HuH-7 (cell line): ENCODE measurements around the gene FASTKD2.
"Not testable (repeated sequence)": the region's sequence is repeated elsewhere in the genome, so short reads cannot be mapped to it uniquely, and the experiment has no call there.

Experiments
- DNase-seq: peaks from one replicate; pipeline ENCODE4 v3.0.0; 2011; ENCODE audit warnings: low spot score

Gene FASTKD2

GRCh38 chr2:206792645-206793044 lies 27.2 kb downstream of the FASTKD2 start:
- DNase-seq: no peak

- DNase-seq: no peak
Measured at GRCh38 chr2:206797376-206797775, 32.0 kb downstream of the FASTKD2 start.

- no peak for DNase-seq
Measured at GRCh38 chr2:206798000-206798399, 32.6 kb downstream of the FASTKD2 start.

GRCh38 chr2:206799083-206799482 lies 33.7 kb downstream of the FASTKD2 start:
- DNase-seq: no peak

- peak; percentile 34 for DNase-seq
Measured at GRCh38 chr2:206800506-206801417, 35.4 kb downstream of the FASTKD2 start.

GRCh38 chr2:206801418-206802189 lies 36.2 kb downstream of the FASTKD2 start:
- no peak for DNase-seq

GRCh38 chr2:206802654-206803514 lies 37.5 kb downstream of the FASTKD2 start:
- DNase-seq: no peak

- no peak for DNase-seq
Measured at GRCh38 chr2:206804326-206804725, 38.9 kb downstream of the FASTKD2 start.

GRCh38 chr2:206805887-206806607 lies 40.6 kb downstream of the FASTKD2 start:
- DNase-seq: no peak

- DNase-seq: not testable (repeated sequence)
Measured at GRCh38 chr2:206807624-206808023, 42.2 kb downstream of the FASTKD2 start.

GRCh38 chr2:206812471-206812870 lies 47.1 kb downstream of the FASTKD2 start:
- DNase-seq: not testable (repeated sequence)

- DNase-seq: no peak
Measured at GRCh38 chr2:206814498-206814897, 49.1 kb downstream of the FASTKD2 start.

GRCh38 chr2:206820807-206821206 lies 55.4 kb downstream of the FASTKD2 start:
- DNase-seq: no peak

- no peak for DNase-seq
Measured at GRCh38 chr2:206823178-206823577, 57.8 kb downstream of the FASTKD2 start.

GRCh38 chr2:206824087-206824618 lies 58.7 kb downstream of the FASTKD2 start:
- no peak for DNase-seq

GRCh38 chr2:206824993-206825392 lies 59.6 kb downstream of the FASTKD2 start:
- DNase-seq: no peak

GRCh38 chr2:206831442-206831995 lies 66.1 kb downstream of the FASTKD2 start:
- DNase-seq: no peak

GRCh38 chr2:206832873-206833272 lies 67.5 kb downstream of the FASTKD2 start:
- no peak for DNase-seq

- no peak for DNase-seq
Measured at GRCh38 chr2:206833291-206833690, 67.9 kb downstream of the FASTKD2 start.

- no peak for DNase-seq
Measured at GRCh38 chr2:206836722-206837121, 71.3 kb downstream of the FASTKD2 start.

- no peak for DNase-seq
Measured at GRCh38 chr2:206837775-206838174, 72.4 kb downstream of the FASTKD2 start.
